H1 (cell line): ENCODE data around the gene BROX. TPM values are rescaled to one million over a fixed set of nuclear protein-coding genes. Genes with fewer than 3 reads are reported as not detected.

Experiments used
- CHD1 ChIP-seq: IDR thresholded peaks from 2 replicates; pipeline ENCODE4 v1.6.1; 2012; ENCODE audit warnings: low read depth, low read length, improper control_type of control experiment
- CREB1 ChIP-seq: IDR thresholded peaks from 2 replicates; pipeline ENCODE4 v1.6.1; 2012; ENCODE audit warnings: inconsistent platforms
- GTF2F1 ChIP-seq: IDR thresholded peaks from 2 replicates; pipeline ENCODE4 v1.6.1; 2012; ENCODE audit warnings: low read depth, low read length, improper control_type of control experiment, borderline replicate concordance
- NRF1 ChIP-seq: IDR thresholded peaks from 2 replicates; pipeline ENCODE4 v1.6.1; 2011; ENCODE audit warnings: mild to moderate bottlenecking, low read depth, low read length, improper control_type of control experiment
- RAD21 ChIP-seq, 2 experiments: IDR thresholded peaks in 1 of 2; conservative IDR thresholded peaks in 1 of 2; 2 replicates each; pipeline ENCODE4 v1.6.1; 2011; ENCODE audit warnings: low read depth in 2 of 2, low read length in 2 of 2, improper control_type of control experiment in 1 of 2, inconsistent platforms in 1 of 2, mild to moderate bottlenecking in 1 of 2, moderate library complexity in 1 of 2
- RNF2 ChIP-seq: fragments of 200-900, 300-1000 bp; sonication (generic); IDR thresholded peaks from 2 replicates; pipeline ENCODE4 v1.7.1; 2016; ENCODE audit warnings: borderline replicate concordance, low read depth, mild to moderate bottlenecking, antibody characterized with exemption, low read length; ENCODE audit not compliant: poor library complexity, severe bottlenecking; ENCODE audit errors: missing control alignments
- SIN3A ChIP-seq, 2 experiments: IDR thresholded peaks in 1 of 2; conservative IDR thresholded peaks in 1 of 2; 2 replicates each; pipeline ENCODE4 v1.6.1; 2011 to 2012; ENCODE audit warnings: low read length in 2 of 2, improper control_type of control experiment in 1 of 2, low read depth in 1 of 2, mild to moderate bottlenecking in 1 of 2
- SP4 ChIP-seq: IDR thresholded peaks from 2 replicates; pipeline ENCODE4 v1.6.1; 2012; ENCODE audit warnings: low read length, inconsistent platforms
- TAF1 ChIP-seq: IDR thresholded peaks from 2 replicates; pipeline ENCODE4 v1.6.1; 2011; ENCODE audit warnings: mild to moderate bottlenecking, low read depth, low read length
- TAF7 ChIP-seq: optimal IDR thresholded peaks from 2 replicates; pipeline ENCODE3; 2011; ENCODE audit warnings: low read depth, mild to moderate bottlenecking, inconsistent platforms, low read length, moderate library complexity, borderline replicate concordance
- TCF12 ChIP-seq: IDR thresholded peaks from 2 replicates; pipeline ENCODE4 v1.6.1; 2011; ENCODE audit warnings: low read depth, mild to moderate bottlenecking, low read length
- polyA plus RNA-seq, 7 experiments: library from polyadenylated mRNA; depleted of rRNA in 3 of 7; stranded (reverse) in 5 of 7; unstranded in 2 of 7; fragments of >200 nt in 5 of 7; fragments of 200-250 nt in 2 of 7; gene quantifications; 1 replicate in 5 of 7; 2 replicates in 1 of 7; 4 replicates in 1 of 7; pipeline versions ENCODE4 v1.2.1 to v1.2.3, GENCODE V29; 2011 to 2013; ENCODE audit warnings: missing spikeins in 2 of 7, mixed read lengths in 2 of 7
- total RNA-seq: library from RNA; stranded (reverse); fragmentation: NEBNext Ultra II Directional; extraction: Animal tissue kit (Norgen Biotek cat#: 25700); gene quantifications from 2 replicates; pipeline ENCODE4 v1.2.1, GENCODE V29; 2021
- TF ChIP-seq, protein P1 (sequence below): fragments of 300-600 bp; sonication (generic); IDR thresholded peaks from 2 replicates; pipeline ENCODE4 v1.7.1; 2012; ENCODE audit warnings: low read length, moderate library complexity, mild to moderate bottlenecking, inconsistent platforms; ENCODE audit not compliant: insufficient replicate concordance

The BROX gene
- total and polyA plus RNA-seq, 2 of the 8 experiments (the other 6 are each of a cell fraction or from before 2014, with no cell fraction given) = 3.8 to 26.7 TPM

DNA sequence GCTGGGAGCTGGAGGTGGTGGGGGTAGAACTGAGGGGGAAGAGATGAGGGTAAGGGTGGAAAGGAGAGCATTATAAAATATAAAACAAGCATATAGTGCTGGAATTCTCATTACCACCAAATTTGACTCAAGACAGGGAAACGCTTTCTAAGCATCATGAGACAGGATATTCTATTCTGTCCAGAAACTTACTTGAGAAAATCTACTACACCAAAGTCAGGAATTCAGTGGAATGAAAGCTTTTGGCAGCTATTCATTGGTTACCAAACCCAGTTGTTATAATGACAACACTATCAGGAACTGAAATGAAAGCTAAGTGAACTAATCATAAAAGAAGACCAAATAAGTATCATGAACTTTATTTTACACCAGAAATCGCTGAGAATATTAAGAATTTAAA, 14.5 kb upstream of the BROX start (continued):
- TF ChIP-seq, protein P1, sequence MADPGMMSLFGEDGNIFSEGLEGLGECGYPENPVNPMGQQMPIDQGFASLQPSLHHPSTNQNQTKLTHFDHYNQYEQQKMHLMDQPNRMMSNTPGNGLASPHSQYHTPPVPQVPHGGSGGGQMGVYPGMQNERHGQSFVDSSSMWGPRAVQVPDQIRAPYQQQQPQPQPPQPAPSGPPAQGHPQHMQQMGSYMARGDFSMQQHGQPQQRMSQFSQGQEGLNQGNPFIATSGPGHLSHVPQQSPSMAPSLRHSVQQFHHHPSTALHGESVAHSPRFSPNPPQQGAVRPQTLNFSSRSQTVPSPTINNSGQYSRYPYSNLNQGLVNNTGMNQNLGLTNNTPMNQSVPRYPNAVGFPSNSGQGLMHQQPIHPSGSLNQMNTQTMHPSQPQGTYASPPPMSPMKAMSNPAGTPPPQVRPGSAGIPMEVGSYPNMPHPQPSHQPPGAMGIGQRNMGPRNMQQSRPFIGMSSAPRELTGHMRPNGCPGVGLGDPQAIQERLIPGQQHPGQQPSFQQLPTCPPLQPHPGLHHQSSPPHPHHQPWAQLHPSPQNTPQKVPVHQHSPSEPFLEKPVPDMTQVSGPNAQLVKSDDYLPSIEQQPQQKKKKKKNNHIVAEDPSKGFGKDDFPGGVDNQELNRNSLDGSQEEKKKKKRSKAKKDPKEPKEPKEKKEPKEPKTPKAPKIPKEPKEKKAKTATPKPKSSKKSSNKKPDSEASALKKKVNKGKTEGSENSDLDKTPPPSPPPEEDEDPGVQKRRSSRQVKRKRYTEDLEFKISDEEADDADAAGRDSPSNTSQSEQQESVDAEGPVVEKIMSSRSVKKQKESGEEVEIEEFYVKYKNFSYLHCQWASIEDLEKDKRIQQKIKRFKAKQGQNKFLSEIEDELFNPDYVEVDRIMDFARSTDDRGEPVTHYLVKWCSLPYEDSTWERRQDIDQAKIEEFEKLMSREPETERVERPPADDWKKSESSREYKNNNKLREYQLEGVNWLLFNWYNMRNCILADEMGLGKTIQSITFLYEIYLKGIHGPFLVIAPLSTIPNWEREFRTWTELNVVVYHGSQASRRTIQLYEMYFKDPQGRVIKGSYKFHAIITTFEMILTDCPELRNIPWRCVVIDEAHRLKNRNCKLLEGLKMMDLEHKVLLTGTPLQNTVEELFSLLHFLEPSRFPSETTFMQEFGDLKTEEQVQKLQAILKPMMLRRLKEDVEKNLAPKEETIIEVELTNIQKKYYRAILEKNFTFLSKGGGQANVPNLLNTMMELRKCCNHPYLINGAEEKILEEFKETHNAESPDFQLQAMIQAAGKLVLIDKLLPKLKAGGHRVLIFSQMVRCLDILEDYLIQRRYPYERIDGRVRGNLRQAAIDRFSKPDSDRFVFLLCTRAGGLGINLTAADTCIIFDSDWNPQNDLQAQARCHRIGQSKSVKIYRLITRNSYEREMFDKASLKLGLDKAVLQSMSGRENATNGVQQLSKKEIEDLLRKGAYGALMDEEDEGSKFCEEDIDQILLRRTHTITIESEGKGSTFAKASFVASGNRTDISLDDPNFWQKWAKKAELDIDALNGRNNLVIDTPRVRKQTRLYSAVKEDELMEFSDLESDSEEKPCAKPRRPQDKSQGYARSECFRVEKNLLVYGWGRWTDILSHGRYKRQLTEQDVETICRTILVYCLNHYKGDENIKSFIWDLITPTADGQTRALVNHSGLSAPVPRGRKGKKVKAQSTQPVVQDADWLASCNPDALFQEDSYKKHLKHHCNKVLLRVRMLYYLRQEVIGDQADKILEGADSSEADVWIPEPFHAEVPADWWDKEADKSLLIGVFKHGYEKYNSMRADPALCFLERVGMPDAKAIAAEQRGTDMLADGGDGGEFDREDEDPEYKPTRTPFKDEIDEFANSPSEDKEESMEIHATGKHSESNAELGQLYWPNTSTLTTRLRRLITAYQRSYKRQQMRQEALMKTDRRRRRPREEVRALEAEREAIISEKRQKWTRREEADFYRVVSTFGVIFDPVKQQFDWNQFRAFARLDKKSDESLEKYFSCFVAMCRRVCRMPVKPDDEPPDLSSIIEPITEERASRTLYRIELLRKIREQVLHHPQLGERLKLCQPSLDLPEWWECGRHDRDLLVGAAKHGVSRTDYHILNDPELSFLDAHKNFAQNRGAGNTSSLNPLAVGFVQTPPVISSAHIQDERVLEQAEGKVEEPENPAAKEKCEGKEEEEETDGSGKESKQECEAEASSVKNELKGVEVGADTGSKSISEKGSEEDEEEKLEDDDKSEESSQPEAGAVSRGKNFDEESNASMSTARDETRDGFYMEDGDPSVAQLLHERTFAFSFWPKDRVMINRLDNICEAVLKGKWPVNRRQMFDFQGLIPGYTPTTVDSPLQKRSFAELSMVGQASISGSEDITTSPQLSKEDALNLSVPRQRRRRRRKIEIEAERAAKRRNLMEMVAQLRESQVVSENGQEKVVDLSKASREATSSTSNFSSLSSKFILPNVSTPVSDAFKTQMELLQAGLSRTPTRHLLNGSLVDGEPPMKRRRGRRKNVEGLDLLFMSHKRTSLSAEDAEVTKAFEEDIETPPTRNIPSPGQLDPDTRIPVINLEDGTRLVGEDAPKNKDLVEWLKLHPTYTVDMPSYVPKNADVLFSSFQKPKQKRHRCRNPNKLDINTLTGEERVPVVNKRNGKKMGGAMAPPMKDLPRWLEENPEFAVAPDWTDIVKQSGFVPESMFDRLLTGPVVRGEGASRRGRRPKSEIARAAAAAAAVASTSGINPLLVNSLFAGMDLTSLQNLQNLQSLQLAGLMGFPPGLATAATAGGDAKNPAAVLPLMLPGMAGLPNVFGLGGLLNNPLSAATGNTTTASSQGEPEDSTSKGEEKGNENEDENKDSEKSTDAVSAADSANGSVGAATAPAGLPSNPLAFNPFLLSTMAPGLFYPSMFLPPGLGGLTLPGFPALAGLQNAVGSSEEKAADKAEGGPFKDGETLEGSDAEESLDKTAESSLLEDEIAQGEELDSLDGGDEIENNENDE = no peak
- TF ChIP-seq TAF1 (no peak), RNF2 (no peak), CREB1 (no peak), GTF2F1 (no peak), NRF1 (no peak), TCF12 (no peak), CHD1 (no peak), SP4 (no peak), TAF7 (no peak), RAD21 (IDR thresholded peaks at IDR 0.05 in 1 of 2, conservative IDR thresholded peaks at IDR 0.05 in 1 of 2; ENCODE audit: low read depth in 2 of 2, low read length in 2 of 2) (no peak), SIN3A (conservative IDR thresholded peaks at IDR 0.05 in 1 of 2, IDR thresholded peaks at IDR 0.05 in 1 of 2; ENCODE audit: low read depth in 1 of 2, low read length in 2 of 2) (no peak)
